ENCODE data around the gene ABHD4. TPM values are rescaled to one million over a fixed set of nuclear protein-coding genes. Genes with fewer than 3 reads are reported as not detected.
"Not testable (repeated sequence)": the region's sequence is repeated elsewhere in the genome, so short reads cannot be mapped to it uniquely, and the experiment has no call there.

Gene ABHD4
- total RNA-seq, 2 experiments from 2014 or later: 5.6 to 15.6 TPM

DNA sequence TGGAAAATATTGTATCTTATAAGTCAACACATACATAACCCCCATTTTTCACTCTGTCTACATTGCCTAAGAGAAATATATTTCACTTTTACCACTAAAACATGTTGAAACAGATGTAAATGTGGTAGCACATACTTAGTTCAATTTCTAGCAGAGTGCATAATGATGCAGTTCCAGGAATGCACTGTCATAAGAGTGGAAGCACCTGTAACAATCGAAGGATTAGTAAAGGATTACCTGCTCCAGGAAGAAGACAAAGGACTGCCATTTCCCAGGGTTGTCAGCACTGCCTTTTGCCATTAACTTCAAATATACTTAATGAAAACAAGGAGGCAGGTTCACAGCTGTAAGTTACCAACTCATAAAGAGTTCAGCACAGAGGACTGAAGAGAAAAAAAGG lies 33.6 kb upstream of the ABHD4 start:
- TSS peak; percentile 78 for BruUV-seq (replicated peaks)
- ChIA-PET POLR2A (interaction anchor here (0.9 to 3.7 kb wide), 12 partner anchors 12 to 459 kb away, joined by 3 to 23 read pairs (median 4); no protein-coding TSS in a partner anchor), CTCF (ENCODE audit: unreplicated experiment) (interaction anchor here (0.6 kb wide), 1 partner anchor 205 kb away, joined by 3 read pairs; no protein-coding TSS in a partner anchor)
- Histone ChIP-seq H3K36me3 (ENCODE audit: insufficient read depth, low read length) (peaks cover 41% of the 10 kb centered on the region), H3K27ac (ENCODE audit: low read depth, low read length, poor library complexity, severe bottlenecking) (peak overlapping the region; percentile 83), H3K4me1 (ENCODE audit: insufficient read depth, low read length, poor library complexity, severe bottlenecking) (peaks cover 94% of the 10 kb centered on the region), H2AFZ (ENCODE audit: low read length) (0 out of 2 replicates have a peak overlapping the region, but pooled peaks have one; percentile 6), H3K4me3 (ENCODE audit: low read depth, low read length, poor library complexity, severe bottlenecking) (peak overlapping the region; percentile 15), H4K20me1 (ENCODE audit: insufficient read depth, low read length) (no peaks in the 10 kb centered on the region), H3K9me3 (ENCODE audit: low read length) (no peaks in the 10 kb centered on the region), H3K4me2 (ENCODE audit: low read length) (peak overlapping the region; percentile 56), H3K9me2 (ENCODE audit: insufficient read depth, low read length) (no peaks in the 10 kb centered on the region), H3K79me2 (ENCODE audit: insufficient read depth, low read depth, low read length) (peaks cover 47% of the 10 kb centered on the region; the same call in 1 of the 2 replicates)
- DNase-seq (ENCODE audit: low spot score): no peak
- TF ChIP-seq, protein P1, sequence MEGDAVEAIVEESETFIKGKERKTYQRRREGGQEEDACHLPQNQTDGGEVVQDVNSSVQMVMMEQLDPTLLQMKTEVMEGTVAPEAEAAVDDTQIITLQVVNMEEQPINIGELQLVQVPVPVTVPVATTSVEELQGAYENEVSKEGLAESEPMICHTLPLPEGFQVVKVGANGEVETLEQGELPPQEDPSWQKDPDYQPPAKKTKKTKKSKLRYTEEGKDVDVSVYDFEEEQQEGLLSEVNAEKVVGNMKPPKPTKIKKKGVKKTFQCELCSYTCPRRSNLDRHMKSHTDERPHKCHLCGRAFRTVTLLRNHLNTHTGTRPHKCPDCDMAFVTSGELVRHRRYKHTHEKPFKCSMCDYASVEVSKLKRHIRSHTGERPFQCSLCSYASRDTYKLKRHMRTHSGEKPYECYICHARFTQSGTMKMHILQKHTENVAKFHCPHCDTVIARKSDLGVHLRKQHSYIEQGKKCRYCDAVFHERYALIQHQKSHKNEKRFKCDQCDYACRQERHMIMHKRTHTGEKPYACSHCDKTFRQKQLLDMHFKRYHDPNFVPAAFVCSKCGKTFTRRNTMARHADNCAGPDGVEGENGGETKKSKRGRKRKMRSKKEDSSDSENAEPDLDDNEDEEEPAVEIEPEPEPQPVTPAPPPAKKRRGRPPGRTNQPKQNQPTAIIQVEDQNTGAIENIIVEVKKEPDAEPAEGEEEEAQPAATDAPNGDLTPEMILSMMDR (conservative IDR thresholded peaks at IDR 0.05; ENCODE audit: low read length): no peak
- TF ChIP-seq EZH2phosphoT487 (IDR thresholded peaks at IDR 0.05; ENCODE audit: borderline replicate concordance, low read depth, low read length): no peak
- intact Hi-C loops (cut with micrococcal nuclease; ENCODE audit: unreplicated experiment): no loop called here

DNA sequence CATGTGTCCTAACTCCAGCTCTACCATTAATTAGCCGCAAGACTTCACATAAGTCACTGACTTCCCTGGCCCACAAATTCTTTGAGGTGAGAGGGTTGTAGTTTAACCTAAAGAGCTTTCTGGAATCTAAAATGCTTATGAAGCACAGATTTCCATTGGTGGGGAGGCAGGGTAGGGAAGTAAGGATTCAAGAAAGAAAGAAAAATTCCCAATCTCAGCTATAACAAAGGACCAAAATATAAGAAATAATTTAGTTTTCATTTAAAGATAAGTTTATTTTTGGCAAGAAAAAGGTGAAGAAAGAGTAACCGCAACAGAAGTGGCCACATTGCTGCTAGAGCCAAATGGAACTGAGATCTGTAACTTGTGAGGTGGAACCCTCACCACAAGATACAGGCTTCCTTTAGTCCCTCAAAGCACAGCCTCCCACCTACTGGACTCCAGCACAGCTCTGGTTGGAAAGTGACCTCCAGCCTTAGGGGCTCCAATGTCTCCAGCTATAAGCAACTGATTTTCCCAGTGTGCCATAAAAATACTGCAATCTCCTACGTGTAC lies 32.6 kb upstream of the ABHD4 start:
- intact Hi-C loops (cut with micrococcal nuclease; ENCODE audit: unreplicated experiment): no loop called here
- H3K79me2 ChIP-seq (ENCODE audit: insufficient read depth, low read depth, low read length): peaks cover 53% of the 10 kb centered on the region; the same call in 1 of the 2 replicates

GRCh38 chr14:22566266-22566665 lies 31.8 kb upstream of the ABHD4 start:
- CTCF ChIA-PET (ENCODE audit: unreplicated experiment): interaction anchor here (3.1 kb wide), 1 partner anchor 10 kb away, joined by 18 read pairs; no protein-coding TSS in a partner anchor
- H3K4me3 ChIP-seq (ENCODE audit: low read depth, low read length, poor library complexity, severe bottlenecking): not testable (repeated sequence)

More for the DNA sequence above, 32.6 kb upstream of the ABHD4 start:
- TF ChIP-seq, protein P1 (conservative IDR thresholded peaks at IDR 0.05; ENCODE audit: low read length): no peak
- TF ChIP-seq EZH2phosphoT487 (IDR thresholded peaks at IDR 0.05; ENCODE audit: borderline replicate concordance, low read depth, low read length): no peak
- Histone ChIP-seq H4K20me1 (ENCODE audit: insufficient read depth, low read length) (no peaks in the 10 kb centered on the region), H3K4me3 (ENCODE audit: low read depth, low read length, poor library complexity, severe bottlenecking) (no peak overlapping the region), H3K27ac (ENCODE audit: low read depth, low read length, poor library complexity, severe bottlenecking) (peak overlapping the region; percentile 83), H3K4me1 (ENCODE audit: insufficient read depth, low read length, poor library complexity, severe bottlenecking) (peaks cover 97% of the 10 kb centered on the region), H3K4me2 (ENCODE audit: low read length) (peak overlapping the region; percentile 56), H3K9me3 (ENCODE audit: low read length) (no peaks in the 10 kb centered on the region), H2AFZ (ENCODE audit: low read length) (no peak overlapping the region), H3K9me2 (ENCODE audit: insufficient read depth, low read length) (no peaks in the 10 kb centered on the region), H3K36me3 (ENCODE audit: insufficient read depth, low read length) (peaks cover 48% of the 10 kb centered on the region)
- CTCF ChIA-PET (ENCODE audit: unreplicated experiment): interaction anchor here (0.7 to 3.1 kb wide), 2 partner anchors 9 to 24 kb away, joined by 3 to 18 read pairs; no protein-coding TSS in a partner anchor
- POLR2A ChIA-PET: interaction anchor here (0.6 to 3.7 kb wide), 20 partner anchors 8 to 448 kb away, joined by 3 to 23 read pairs (median 3); no protein-coding TSS in a partner anchor
- DNase-seq (ENCODE audit: low spot score): no peak
- no TSS peak for BruUV-seq (replicated peaks)

More at GRCh38 chr14:22566266-22566665, 31.8 kb upstream of the ABHD4 start:
- DNase-seq (ENCODE audit: low spot score); H3K9me3 ChIP-seq (ENCODE audit: low read length); H2AFZ ChIP-seq (ENCODE audit: low read length); H3K9me2 ChIP-seq (ENCODE audit: insufficient read depth, low read length); intact Hi-C loops (cut with micrococcal nuclease; ENCODE audit: unreplicated experiment); H4K20me1 ChIP-seq (ENCODE audit: insufficient read depth, low read length); BruUV-seq (replicated peaks): not testable (repeated sequence)
- Histone ChIP-seq H3K4me2 (ENCODE audit: low read length) (peak overlapping the region; percentile 56), H3K4me1 (ENCODE audit: insufficient read depth, low read length, poor library complexity, severe bottlenecking) (peaks cover 97% of the 10 kb centered on the region), H3K36me3 (ENCODE audit: insufficient read depth, low read length) (peaks cover 55% of the 10 kb centered on the region), H3K79me2 (ENCODE audit: insufficient read depth, low read depth, low read length) (peaks cover 53% of the 10 kb centered on the region; the same call in 1 of the 2 replicates), H3K27ac (ENCODE audit: low read depth, low read length, poor library complexity, severe bottlenecking) (peak overlapping the region; percentile 83)
- POLR2A ChIA-PET: interaction anchor here (0.6 to 3.7 kb wide), 17 partner anchors 10 to 447 kb away, joined by 3 to 23 read pairs (median 3); no protein-coding TSS in a partner anchor
